KOPT-K1 (cell line): ENCODE measurements around the gene HPDL.
A peak's percentile ranks its signal among the peaks of the same experiment; 100 is the strongest.
"Not testable (repeated sequence)": the region's sequence is repeated elsewhere in the genome, so short reads cannot be mapped to it uniquely, and the experiment has no call there.

Source experiments
- H3K27ac ChIP-seq: fragments of 200-600 bp; sonication (generic); 2 replicates; pipeline ENCODE4 v1.5.1; 2016; ENCODE audit warnings: antibody characterized with exemption, mild to moderate bottlenecking, low read depth, low read length; ENCODE audit not compliant: poor library complexity, severe bottlenecking
- H3K36me3 ChIP-seq: fragments of 200-600 bp; sonication (generic); 2 replicates; pipeline ENCODE4 v1.5.1; 2017; ENCODE audit warnings: antibody characterized with exemption, mild to moderate bottlenecking, low read length, moderate library complexity; ENCODE audit not compliant: insufficient read depth
- H3K9me3 ChIP-seq: fragments of 200-600 bp; sonication (generic); 2 replicates; pipeline ENCODE4 v1.5.1; 2017; ENCODE audit warnings: antibody characterized with exemption, low read length, mild to moderate bottlenecking; ENCODE audit not compliant: insufficient read depth, poor library complexity, severe bottlenecking

Gene HPDL

DNA sequence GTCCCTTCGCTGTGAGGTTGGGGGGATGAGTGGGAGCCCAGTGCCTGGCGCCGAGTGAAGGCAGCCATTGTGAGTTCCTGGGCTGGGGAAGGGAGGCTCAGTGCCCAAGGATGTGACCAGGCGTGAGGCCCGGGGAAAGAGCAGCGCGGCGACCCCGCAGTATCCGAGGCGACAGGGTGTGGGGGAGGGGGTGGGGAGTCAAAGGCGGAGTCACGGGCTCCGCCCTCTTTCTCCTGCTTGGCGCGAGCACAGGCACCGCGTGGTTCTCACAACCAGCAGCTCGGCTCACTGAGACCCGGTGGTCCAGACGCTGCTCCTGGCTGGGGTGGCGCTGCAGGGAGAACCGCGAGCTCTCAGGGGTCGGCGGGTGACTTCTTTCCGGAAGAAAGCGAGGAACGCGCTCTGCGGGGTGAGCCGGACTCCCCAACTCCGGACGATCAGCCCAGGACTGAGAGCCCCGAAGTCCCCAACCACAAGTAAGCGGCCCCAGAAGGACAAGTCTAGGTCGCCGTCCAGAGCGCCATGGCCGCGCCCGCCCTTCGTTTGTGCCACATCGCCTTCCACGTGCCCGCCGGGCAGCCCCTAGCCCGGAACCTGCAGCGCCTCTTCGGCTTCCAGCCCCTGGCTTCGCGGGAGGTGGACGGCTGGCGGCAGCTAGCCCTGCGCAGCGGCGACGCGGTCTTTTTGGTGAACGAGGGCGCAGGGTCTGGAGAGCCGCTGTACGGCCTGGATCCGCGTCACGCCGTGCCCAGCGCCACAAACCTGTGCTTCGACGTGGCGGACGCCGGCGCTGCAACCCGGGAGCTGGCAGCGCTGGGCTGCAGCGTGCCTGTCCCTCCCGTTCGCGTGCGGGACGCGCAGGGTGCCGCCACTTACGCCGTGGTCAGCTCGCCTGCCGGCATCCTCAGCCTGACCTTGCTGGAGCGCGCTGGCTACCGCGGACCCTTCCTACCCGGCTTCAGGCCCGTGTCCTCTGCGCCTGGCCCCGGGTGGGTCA, at the start of gene HPDL:
Gene HPDL (plus strand): TSS at position 269 of the 997 bp plus-strand sequence. CDS start 254 bp downstream, at position 523.
- H3K36me3 ChIP-seq = peaks cover 38% of the 10 kb centered on the region
- H3K9me3 ChIP-seq = no peaks in the 10 kb centered on the region
- H3K27ac ChIP-seq = peak within 1 kb of the TSS; percentile 43

DNA sequence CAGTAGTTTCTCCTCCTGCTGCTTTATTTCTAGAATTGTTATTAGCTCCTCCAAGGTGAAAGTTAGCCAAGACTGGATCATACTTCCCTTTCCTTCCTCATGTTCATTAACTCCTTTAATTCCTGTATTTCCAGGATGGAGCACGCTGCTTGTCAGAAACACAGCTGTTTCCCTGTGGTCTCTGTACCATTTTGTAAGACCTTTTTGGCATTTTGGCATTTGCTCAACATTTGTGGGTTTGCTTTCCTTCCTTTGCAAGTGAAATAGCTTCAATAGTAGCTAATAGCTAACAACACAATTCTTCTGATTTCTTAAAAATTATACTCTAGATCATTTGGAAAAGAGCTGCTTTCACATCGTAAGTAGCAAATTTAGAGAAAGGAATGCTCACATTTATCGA, 44.3 kb upstream of the HPDL start:
- no peaks in the 10 kb centered on the region for H3K36me3 ChIP-seq
- H3K27ac ChIP-seq = no peak overlapping the region
- H3K9me3 ChIP-seq = no peaks in the 10 kb centered on the region

DNA sequence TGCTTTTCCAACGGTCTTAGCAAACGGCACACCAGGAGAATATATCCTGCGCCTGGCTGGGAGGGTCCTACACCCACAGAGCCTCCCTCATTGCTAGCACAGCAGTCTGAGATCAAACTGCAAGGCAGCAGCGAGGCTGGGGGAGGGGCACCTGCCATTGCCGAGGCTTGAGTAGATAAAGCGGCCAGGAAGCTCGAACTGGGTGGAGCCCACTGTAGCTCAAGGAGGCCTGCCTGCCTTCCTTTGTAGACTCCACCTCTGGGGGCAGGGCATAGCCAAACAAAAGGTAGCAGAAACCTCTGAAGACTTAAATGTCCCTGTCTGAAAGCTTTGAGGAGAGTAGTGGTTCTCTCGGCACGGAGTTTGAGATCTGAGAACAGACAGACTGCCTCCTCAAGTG, 41.8 kb upstream of the HPDL start:
- H3K9me3 ChIP-seq, H3K27ac ChIP-seq, H3K36me3 ChIP-seq: not testable (repeated sequence)

DNA sequence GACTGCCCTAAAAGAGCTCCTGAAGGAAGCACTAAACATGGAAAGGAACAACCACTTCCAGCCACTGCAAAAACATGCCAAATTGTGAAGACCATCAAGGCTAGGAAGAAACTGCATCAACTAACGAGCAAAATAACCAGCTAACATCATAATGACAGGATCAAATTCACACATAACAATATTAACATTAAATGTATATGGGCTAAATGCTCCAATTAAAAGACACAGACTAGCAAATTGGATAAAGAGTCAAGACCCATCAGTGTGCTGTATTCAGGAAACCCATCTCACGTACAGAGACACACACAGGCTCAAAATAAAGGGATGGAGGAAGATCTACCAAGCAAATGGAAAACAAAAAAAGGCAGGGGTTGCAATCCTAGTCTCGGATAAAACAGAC, 40.2 kb upstream of the HPDL start:
- not testable (repeated sequence) for H3K9me3 ChIP-seq, H3K27ac ChIP-seq, H3K36me3 ChIP-seq

DNA sequence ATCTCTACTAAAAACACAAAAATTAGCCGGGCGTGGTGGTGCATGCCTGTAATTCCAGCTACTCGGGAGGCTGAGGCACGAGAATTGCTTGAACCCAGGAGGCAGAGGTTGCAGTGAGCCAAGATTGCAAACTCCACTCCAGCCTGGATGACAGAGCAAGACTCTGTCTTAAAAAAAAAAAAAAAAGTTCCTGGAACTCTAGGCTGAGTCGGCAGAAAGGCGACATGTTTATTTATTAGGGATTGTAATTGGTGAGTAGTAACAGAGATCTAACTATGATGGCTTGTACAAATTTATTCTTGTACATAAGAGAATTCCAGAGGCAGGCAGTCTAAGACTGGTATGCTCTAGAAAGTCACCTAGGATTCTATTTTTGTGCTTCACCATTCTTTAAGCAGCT, 35.7 kb upstream of the HPDL start:
- not testable (repeated sequence) for H3K27ac ChIP-seq, H3K9me3 ChIP-seq, H3K36me3 ChIP-seq

DNA sequence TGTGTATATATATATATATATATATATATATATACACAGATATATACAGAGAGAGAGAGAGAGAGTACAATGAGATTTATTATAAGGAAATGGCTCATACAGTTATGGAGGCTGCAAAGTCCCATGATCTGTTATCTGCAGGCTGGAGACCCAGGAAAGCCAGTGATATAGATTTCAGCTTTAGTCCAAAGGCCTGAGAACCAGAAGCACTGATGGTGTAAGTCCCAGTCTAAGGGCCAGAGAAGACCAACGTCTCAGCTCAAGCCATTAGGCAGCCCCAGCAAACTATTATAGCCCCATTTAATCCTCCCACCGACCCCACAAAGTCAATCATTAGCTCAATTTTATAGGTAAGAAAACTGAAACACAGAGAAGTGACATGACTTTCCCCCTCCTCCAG, 35.0 kb upstream of the HPDL start:
- no peaks in the 10 kb centered on the region for H3K9me3 ChIP-seq
- H3K36me3 ChIP-seq = no peaks in the 10 kb centered on the region
- no peak overlapping the region for H3K27ac ChIP-seq

DNA sequence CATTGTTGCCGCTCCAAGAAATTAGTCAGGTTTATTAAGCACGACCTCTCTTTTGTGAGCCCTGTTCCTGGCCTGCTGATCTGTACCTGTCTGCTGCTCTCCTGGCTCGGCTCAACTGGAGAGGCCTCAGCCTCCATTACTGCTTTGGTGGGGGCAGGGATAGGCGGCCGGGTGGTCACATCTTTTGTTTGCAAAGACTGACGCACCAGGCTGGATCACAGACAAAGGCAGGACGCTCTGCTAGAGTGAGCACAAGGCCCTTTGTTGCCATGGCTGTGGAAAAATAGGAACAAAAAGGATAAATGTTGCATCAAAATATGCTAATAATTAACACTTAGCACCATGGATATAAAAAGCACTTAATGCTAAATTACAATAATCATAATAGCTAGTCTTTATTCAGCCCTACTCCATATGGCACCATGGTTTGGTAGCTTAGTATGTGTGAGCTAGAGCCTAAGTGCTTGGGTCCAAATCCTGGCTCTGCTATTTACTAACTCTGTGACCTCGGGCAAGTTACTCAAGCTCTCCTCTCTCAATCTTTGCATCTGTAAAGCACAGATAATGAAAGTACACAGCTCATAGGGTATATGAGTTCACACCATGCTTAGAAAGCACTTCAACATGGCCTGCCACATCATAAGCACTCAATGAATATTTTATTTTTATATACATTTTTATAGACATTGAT, 28.9 kb upstream of the HPDL start:
- H3K36me3 ChIP-seq = no peaks in the 10 kb centered on the region
- H3K9me3 ChIP-seq = no peaks in the 10 kb centered on the region
- H3K27ac ChIP-seq = no peak overlapping the region

DNA sequence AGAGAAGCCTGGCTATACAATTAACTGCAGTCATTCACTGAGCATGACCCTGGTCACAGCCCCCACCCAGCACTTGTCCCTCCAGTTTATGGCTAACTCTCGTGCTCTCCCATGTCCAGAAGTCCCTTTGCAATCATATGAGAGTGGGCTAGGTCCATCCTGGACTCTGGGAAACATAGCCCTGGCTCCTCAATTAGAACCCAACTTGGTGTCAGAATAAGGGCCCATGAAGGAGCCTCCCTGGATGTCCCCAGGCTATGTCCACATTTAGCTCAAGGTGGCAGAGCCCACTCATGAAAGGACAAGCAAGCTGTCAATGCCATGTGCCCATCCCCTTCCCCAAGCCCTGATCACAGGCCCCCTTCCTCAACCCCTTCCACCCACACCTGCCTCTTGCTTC, 27.4 kb upstream of the HPDL start:
- Histone ChIP-seq H3K9me3 (no peaks in the 10 kb centered on the region), H3K36me3 (no peaks in the 10 kb centered on the region), H3K27ac (no peak overlapping the region)

DNA sequence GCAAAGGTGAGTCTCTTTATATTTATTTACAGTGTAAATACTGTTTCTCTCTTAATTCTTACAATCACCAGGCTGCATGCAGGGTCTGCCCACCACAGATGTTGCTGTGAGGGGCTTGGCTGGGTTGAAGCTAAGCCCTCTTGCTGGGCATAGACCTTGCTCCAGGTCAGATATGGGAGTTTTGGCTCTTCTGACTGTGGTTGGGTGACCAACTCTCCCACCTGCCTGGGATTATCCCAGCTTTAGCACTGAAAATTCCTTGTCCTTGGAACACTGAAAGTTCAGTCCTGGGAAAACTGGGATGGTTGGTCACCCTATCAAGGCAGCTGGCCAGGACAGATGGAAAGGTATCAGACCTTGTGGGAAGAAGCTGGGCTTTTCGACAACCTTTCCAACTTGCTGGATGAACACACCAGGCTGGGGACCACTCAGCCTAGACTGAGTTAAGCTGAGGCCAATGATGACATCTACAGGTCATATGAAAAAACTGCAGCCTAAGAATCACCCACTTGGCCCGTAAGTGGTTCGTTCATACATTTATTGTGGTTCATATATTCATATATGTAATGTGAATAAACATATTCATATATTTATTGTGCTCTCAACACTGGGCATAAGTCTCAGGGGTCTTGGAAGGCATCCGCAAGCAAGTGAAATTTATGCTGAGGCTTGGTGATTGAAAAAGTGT, 26.6 kb upstream of the HPDL start:
- Histone ChIP-seq H3K9me3 (no peaks in the 10 kb centered on the region), H3K36me3 (no peaks in the 10 kb centered on the region), H3K27ac (no peak overlapping the region)

DNA sequence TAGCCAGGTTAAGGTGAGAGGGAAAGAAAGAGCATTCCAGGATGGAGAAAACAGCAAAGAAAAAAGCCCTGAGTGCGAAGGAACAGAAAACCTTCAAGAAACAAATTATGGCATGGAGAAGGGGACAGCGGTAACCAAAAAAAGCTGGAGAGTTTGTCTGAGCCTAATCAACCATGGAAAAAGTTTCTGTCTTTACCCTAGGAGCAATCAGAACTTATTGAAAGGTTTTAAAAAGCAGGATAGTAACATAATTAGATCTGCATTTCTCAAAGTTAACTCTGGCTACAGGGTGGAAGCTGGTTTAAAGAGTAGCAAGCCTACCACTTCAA, 26.1 kb upstream of the HPDL start:
- Histone ChIP-seq H3K36me3 (no peaks in the 10 kb centered on the region), H3K9me3 (no peaks in the 10 kb centered on the region), H3K27ac (no peak overlapping the region)

DNA sequence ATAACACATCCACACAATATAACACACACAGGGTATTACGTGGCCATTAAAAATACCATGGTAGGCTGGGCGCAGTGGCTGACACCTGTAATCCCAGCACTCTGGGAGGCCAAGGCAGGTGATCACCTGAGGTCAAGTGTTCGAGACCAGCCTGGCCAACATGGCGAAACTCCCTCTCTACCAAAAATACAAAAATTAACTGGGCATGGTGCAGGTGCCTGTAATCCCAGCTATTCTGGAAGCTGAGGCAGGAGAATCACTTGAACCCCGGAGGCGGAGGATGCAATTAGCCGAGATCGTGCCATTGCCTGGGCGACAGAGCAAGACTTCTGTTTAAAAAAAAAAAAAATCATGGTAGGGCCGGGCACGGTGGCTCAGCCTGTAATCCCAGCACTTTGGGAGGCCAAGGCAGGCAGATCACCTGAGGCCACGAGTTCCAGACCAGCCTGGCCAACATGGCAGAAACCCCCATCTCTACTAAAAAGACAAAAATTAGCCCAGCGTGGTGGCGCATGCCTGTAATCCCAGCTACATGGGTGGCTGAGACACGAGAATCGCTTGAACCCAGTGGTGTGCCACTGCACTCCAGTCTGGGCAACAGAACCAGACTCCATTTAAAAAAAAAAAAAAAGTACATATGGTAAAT, 24.1 kb upstream of the HPDL start:
- no peaks in the 10 kb centered on the region for H3K9me3 ChIP-seq
- H3K36me3 ChIP-seq = no peaks in the 10 kb centered on the region
- peak overlapping the region; percentile 92 for H3K27ac ChIP-seq

DNA sequence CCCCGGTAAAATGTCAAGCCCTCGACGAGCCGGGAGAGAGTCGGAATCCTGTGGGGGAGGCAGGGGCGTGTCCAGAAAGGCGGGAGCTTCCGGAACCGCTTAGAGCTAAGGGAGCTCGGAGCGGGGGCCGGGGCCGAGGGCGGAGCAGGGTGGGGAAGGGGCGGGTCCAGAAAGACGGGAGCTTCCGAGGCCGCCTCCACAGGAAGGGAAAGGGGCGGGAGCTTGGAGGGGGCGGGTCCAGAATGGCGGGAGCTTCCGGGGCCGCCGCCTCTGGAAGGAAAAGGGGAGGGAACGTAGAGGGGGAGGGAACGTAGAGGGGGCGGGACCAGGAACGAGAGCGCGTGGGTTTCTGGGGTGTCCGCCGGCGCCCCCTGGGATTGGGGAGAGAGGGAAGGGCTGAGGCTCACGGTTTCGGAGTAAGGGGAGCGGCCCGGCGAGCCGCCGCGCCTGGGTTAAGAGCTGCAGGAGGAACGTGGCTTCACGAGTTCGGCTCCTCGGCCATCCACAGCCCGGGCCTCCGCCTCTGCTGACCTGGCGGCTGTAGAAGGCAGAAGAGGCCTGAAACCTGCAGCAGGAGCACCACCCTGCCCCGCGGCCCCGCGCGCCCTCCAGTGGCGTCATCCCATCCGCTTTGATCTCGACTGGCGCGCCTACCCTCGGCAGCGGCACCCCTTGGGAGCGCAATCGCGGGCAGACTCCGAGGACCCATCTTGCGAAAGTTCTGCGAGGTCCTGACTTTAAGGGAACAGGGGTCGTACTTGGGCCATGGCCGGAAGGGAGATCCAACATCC, 23.0 kb upstream of the HPDL start:
- H3K27ac ChIP-seq = peak overlapping the region; percentile 92
- no peaks in the 10 kb centered on the region for H3K36me3 ChIP-seq
- H3K9me3 ChIP-seq = no peaks in the 10 kb centered on the region

DNA sequence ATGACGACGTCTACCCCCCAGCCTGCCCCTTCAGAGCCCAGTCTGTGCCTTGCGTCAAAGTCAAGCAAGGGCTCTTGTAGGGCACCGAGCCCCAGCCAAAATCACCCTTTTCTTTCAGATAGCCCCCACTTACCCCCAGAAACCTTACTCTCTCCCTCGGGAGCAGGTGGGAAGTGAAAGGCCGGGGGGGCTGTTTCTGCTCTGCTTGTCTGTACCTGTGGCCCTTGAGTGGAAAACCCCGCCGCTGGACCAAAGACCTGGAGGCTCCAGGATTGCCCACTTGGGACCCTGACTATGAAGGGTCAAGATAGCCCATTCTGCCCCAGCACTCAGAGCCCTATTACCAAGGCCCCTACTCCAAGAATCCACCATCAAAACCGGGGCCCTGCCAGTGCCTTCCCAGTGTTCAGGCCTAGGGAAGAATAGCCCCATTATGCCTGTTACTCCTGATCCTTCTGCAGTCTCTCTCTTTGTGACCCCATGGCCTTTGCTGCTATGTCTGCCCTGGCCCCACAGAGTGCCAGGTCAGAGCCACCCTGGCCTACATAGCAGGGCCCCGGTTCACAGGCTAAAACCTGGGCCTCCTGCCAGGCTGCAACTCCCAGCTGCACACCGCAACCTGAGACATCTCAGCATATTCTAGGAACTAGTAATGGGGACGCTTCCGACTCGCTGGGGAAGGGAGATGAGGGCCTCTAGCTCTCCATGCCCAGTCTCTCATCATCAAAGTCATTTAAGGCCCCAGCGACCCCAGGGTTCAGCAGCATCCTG, 22.2 kb upstream of the HPDL start:
- no peaks in the 10 kb centered on the region for H3K36me3 ChIP-seq
- H3K9me3 ChIP-seq = no peaks in the 10 kb centered on the region
- H3K27ac ChIP-seq = peak overlapping the region; percentile 92

DNA sequence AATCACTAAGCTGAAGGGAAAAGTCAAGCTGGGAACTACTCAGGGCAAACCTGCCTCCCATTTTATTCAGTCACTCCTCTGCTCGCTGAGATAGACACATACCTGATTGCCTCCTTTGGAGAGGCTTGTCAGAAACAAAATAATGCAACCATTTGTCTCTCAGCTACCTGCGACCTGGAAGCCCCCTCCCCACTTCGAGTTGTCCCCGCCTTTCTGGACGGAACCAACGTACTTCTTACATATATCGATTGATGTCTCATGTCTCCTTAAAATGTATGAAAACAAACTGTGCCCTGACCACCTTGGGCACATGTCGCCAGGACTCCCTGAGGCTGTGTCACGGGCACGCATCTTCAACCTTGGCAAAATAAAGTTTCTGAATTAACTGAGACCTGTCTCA, 21.5 kb upstream of the HPDL start:
- Histone ChIP-seq H3K27ac (peak overlapping the region; percentile 92), H3K36me3 (no peaks in the 10 kb centered on the region), H3K9me3 (no peaks in the 10 kb centered on the region)
